ENCODE measurements around the gene DMPK. TPM values are rescaled to one million over a fixed set of nuclear protein-coding genes. Genes with fewer than 3 reads are reported as not detected.

The DMPK gene
- total and polyA plus RNA-seq, 2 donors from 2014 or later, result 31.3 to 63.0 TPM

GRCh38 chr19:45767881-45768654 is 14.2 kb downstream of the DMPK start:
- peak overlapping the region; percentile 51 to 86 (median 80) for H3K9ac ChIP-seq (ENCODE audit: low read length in 3 of 3)
- peak; percentile 75 to 93 (median 89) for DNase-seq
- intact Hi-C loops (cut with DNase I), result no loop called here
- no peak for TF ChIP-seq CTCF (IDR thresholded peaks at IDR 0.05; ENCODE audit: borderline replicate concordance, extremely low read depth, insufficient read depth)
- H3K4me3 ChIP-seq (ENCODE audit: low read length in 3 of 3), result peak overlapping the region; percentile 63 to 77 (median 75)
- no peaks in the 10 kb centered on the region for H3K27me3 ChIP-seq (ENCODE audit: control insufficient read depth, insufficient read depth, low read length)
- H3K36me3 ChIP-seq (ENCODE audit: control insufficient read depth in 2 of 3, insufficient read depth in 3 of 3, low read length in 3 of 3), result no peaks in the 10 kb centered on the region
- peaks cover 0 to 21% (median 9%) of the 10 kb centered on the region in 3 donors for H3K4me1 ChIP-seq (ENCODE audit: control insufficient read depth in 2 of 3, insufficient read depth in 2 of 3, low read depth in 1 of 3, low read length in 3 of 3)
- peak overlapping the region; percentile 97 to 99 for H3K27ac ChIP-seq (ENCODE audit: low read depth in 2 of 2, low read length in 2 of 2)
- H3K9me3 ChIP-seq (ENCODE audit: control insufficient read depth in 2 of 3, insufficient read depth in 1 of 3, low read length in 3 of 3), result no peaks in the 10 kb centered on the region
- no peak for FAIRE-seq

GRCh38 chr19:45767410-45767880 is 14.8 kb downstream of the DMPK start:
- intact Hi-C loops (cut with DNase I), result no loop called here
- no peak for FAIRE-seq

GRCh38 chr19:45766869-45767346 is 15.4 kb downstream of the DMPK start:
- Histone ChIP-seq H3K27me3 (ENCODE audit: control insufficient read depth, insufficient read depth, low read length) (no peaks in the 10 kb centered on the region), H3K9ac (ENCODE audit: low read length in 3 of 3) (peak overlapping the region in 2 of 3 donors; percentile 59 to 86), H3K36me3 (ENCODE audit: control insufficient read depth in 2 of 3, insufficient read depth in 3 of 3, low read length in 3 of 3) (no peaks in the 10 kb centered on the region), H3K27ac (ENCODE audit: low read depth in 2 of 2, low read length in 2 of 2) (peak overlapping the region; percentile 97 to 99), H3K9me3 (ENCODE audit: control insufficient read depth in 2 of 3, insufficient read depth in 1 of 3, low read length in 3 of 3) (no peaks in the 10 kb centered on the region), H3K4me1 (ENCODE audit: control insufficient read depth in 2 of 3, insufficient read depth in 2 of 3, low read depth in 1 of 3, low read length in 3 of 3) (peaks cover 0 to 18% (median 0%) of the 10 kb centered on the region in 3 donors), H3K4me3 (ENCODE audit: low read length in 3 of 3) (peak overlapping the region; percentile 36 to 77 (median 63))
- DNase-seq (peak in 1 of 5 donors; percentile 88), FAIRE-seq (no peak)
- no peak for TF ChIP-seq CTCF (IDR thresholded peaks at IDR 0.05; ENCODE audit: borderline replicate concordance, extremely low read depth, insufficient read depth)
- intact Hi-C loops (cut with DNase I), result no loop called here

More at GRCh38 chr19:45767410-45767880, 14.8 kb downstream of the DMPK start:
- no peak for TF ChIP-seq CTCF (IDR thresholded peaks at IDR 0.05; ENCODE audit: borderline replicate concordance, extremely low read depth, insufficient read depth)
- no peaks in the 10 kb centered on the region for H3K36me3 ChIP-seq (ENCODE audit: control insufficient read depth in 2 of 3, insufficient read depth in 3 of 3, low read length in 3 of 3)
- H3K27ac ChIP-seq (ENCODE audit: low read depth in 2 of 2, low read length in 2 of 2), result peak overlapping the region; percentile 97 to 99
- H3K9ac ChIP-seq (ENCODE audit: low read length in 3 of 3), result peak overlapping the region in 2 of 3 donors; percentile 80 to 86
- no peaks in the 10 kb centered on the region for H3K27me3 ChIP-seq (ENCODE audit: control insufficient read depth, insufficient read depth, low read length)
- H3K4me1 ChIP-seq (ENCODE audit: control insufficient read depth in 2 of 3, insufficient read depth in 2 of 3, low read depth in 1 of 3, low read length in 3 of 3), result peaks cover 0 to 18% (median 3%) of the 10 kb centered on the region in 3 donors
- H3K4me3 ChIP-seq (ENCODE audit: low read length in 3 of 3), result peak overlapping the region; percentile 63 to 77 (median 75)
- peak; percentile 94 to 97 (median 95) for DNase-seq
- no peaks in the 10 kb centered on the region for H3K9me3 ChIP-seq (ENCODE audit: control insufficient read depth in 2 of 3, insufficient read depth in 1 of 3, low read length in 3 of 3)

Data from kidney (tissue), 14 donors.